IMR-90 (cell line): ENCODE data around the gene SEMA4D.

Experiments
- POLR2A ChIP-seq: IDR thresholded peaks from 2 replicates; pipeline ENCODE4 v1.6.1; 2012; ENCODE audit warnings: mild to moderate bottlenecking, low read depth, low read length
- TF ChIP-seq, protein P1 (sequence below): conservative IDR thresholded peaks from 2 replicates; pipeline ENCODE4 v1.5.1; 2012; ENCODE audit warnings: mild to moderate bottlenecking, low read depth, low read length, improper control_type of control experiment

DNA sequence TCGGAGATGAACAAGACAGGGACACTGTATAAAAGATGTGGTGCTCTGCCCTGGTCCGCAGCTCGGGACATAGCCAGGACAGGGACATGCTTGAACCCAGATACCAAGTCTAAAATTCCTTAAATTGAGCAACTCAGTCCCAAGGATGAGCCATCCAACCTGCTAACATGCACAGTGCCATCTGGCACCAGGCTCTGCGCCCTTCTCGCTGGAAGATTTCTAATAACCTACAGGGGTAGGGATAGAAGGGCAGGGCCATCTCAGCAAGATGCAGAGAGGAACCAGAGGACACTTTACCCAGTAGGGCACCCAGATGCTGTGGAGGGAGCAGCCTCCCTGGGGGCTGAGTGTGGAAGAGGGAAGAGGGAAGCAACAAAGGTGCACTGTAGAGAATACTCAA lies 60.1 kb downstream of the SEMA4D start:
- TF ChIP-seq, protein P1, sequence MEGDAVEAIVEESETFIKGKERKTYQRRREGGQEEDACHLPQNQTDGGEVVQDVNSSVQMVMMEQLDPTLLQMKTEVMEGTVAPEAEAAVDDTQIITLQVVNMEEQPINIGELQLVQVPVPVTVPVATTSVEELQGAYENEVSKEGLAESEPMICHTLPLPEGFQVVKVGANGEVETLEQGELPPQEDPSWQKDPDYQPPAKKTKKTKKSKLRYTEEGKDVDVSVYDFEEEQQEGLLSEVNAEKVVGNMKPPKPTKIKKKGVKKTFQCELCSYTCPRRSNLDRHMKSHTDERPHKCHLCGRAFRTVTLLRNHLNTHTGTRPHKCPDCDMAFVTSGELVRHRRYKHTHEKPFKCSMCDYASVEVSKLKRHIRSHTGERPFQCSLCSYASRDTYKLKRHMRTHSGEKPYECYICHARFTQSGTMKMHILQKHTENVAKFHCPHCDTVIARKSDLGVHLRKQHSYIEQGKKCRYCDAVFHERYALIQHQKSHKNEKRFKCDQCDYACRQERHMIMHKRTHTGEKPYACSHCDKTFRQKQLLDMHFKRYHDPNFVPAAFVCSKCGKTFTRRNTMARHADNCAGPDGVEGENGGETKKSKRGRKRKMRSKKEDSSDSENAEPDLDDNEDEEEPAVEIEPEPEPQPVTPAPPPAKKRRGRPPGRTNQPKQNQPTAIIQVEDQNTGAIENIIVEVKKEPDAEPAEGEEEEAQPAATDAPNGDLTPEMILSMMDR = no peak
- no peak for TF ChIP-seq POLR2A
